GM19395 (cell line): ENCODE measurements around the gene IL1RN.

ENCODE experiments used
- ATAC-seq: cut with Tn5 transposase; IDR thresholded peaks from one replicate; pipeline ENCODE4 v1.9.1; 2021; ENCODE audit warnings: mild to moderate bottlenecking, moderate library complexity; ENCODE audit not compliant: unreplicated experiment

Gene IL1RN

DNA sequence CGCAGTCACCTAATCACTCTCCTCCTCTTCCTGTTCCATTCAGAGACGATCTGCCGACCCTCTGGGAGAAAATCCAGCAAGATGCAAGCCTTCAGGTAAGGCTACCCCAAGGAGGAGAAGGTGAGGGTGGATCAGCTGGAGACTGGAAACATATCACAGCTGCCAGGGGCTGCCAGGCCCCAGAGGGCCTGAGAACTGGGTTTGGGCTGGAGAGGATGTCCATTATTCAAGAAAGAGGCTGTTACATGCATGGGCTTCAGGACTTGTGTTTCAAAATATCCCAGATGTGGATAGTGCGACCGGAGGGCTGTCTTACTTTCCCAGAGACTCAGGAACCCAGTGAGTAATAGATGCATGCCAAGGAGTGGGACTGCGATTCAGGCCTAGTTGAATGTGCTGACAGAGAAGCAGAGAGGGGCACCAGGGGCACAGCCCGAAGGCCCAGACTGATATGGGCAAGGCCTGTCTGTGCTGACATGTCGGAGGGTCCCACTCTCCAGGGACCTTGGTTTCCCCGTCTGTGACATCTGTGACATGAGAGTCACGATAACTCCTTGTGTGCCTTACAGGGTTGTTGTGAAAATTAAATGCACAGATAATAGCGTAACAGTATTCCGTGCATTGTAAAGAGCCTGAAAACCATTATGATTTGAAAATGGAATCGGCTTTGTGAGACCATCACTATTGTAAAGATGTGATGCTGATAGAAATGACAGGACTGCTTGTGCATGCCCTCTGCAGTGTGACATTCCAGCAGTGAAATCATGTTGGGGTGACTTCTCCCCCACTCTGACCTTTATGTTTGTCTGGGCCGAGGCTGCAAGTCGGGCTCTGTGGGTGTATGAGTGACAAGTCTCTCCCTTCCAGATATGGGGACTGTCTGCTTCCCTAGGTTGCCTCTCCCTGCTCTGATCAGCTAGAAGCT, 510 bp downstream of the IL1RN start:
- ATAC-seq = no peak

DNA sequence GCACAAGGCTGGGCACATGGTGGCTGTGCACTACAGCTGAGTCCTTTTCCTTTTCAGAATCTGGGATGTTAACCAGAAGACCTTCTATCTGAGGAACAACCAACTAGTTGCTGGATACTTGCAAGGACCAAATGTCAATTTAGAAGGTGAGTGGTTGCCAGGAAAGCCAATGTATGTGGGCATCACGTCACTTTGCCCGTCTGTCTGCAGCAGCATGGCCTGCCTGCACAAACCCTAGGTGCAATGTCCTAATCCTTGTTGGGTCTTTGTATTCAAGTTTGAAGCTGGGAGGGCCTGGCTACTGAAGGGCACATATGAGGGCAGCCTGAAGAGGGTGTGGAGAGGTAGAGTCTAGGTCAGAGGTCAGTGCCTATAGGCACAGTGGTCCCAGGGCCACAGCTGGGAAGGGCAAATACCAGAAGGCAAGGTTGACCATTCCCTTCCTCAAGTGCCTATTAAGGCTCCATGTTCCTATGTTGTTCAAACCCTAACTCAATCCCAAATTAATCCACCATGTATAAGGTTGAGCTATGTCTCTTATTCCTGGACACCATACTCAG, 2.2 kb downstream of the IL1RN start:
- no peak for ATAC-seq

DNA sequence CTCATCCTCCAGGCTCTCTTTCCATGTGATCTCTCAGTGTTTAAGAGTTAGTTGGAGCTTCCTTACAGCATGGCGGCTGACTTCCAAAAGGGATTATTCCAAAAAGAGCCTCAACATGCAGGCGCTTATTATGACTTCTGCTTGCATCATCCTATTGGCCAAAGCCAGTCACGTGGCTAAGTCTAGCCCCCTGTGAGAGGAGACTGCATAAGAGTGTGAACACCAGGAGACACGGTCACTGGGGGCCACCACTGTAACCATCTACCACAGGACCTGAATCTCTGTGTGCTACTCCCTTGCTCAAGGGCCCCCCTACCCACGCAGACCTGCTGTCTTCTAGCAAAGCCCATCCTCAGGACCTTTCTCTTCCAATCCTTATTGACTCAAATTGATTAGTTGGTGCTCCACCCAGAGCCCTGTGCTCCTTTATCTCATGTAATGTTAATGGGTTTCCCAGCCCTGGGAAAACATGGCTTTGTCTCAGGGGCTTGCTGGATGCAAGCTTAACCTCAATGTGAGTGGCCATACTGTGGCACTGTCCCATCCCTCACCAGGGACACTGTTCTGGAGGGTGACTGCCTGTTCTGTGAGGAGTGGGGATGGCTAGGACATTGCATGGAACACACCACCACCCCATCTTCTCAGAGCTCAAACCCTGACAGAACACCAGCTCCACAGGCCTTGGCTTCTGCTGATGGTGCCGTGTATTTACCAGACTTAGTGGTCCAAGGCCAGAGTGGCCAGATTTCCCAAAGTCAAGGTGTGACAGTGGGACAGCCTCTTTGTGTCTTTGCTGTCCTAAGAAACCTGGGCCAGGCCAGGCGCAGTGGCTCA, 4.2 kb downstream of the IL1RN start:
- no peak for ATAC-seq

DNA sequence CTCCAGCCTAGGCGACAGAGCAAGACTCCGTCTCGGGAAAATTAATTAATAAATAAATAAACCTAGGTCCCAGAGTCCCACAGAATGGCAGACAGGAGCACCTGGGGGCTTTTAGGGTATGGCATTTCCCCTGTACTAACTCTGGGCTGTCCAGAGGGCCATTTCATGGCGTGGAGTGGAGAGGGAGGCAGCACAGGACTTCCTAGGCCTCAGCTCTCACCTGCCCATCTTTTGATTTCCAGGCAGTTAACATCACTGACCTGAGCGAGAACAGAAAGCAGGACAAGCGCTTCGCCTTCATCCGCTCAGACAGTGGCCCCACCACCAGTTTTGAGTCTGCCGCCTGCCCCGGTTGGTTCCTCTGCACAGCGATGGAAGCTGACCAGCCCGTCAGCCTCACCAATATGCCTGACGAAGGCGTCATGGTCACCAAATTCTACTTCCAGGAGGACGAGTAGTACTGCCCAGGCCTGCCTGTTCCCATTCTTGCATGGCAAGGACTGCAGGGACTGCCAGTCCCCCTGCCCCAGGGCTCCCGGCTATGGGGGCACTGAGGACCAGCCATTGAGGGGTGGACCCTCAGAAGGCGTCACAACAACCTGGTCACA, 5.1 kb downstream of the IL1RN start:
- no peak for ATAC-seq

DNA sequence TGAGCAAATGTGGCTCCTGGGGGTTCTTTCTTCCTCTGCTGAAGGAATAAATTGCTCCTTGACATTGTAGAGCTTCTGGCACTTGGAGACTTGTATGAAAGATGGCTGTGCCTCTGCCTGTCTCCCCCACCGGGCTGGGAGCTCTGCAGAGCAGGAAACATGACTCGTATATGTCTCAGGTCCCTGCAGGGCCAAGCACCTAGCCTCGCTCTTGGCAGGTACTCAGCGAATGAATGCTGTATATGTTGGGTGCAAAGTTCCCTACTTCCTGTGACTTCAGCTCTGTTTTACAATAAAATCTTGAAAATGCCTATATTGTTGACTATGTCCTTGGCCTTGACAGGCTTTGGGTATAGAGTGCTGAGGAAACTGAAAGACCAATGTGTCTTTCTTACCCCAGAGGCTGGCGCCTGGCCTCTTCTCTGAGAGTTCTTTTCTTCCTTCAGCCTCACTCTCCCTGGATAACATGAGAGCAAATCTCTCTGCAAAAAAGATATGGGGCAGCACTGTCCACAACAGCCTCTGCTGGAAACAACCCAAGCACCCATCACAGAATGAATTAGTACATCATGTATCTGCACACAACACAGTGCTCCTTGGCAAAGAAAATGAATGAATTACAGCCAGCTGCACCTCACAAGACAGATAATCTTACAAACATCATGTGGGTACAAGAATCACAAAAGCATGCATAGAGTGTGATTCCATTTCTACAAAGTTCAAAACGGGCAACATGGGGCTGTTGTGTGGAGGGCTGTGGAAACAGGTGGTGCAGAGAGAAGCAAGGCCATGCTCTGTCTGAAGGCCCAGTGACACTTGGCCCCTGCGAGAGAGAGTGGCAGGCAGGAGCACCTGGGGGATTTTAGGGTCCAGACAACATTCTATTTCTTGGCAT, 6.6 kb downstream of the IL1RN start:
- ATAC-seq = no peak

DNA sequence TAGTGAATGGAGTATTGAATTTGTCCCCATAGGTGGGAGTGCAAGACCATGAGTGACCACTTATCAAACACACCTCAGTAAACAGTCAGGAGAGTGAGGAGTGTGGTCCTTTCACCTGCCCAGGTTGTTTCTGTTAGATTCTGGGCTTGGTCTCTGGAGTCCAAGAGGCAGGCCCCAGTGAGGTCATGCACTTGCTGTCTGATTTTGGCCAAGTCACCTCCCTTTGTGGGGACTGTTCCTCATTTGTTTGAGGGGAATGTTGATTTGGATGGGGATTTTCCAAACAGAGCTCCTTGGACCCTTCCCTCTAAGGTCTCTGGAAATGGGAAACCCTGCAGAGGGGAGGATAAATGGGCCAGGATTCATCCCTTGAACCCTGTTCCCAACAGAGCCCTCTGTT, 7.3 kb downstream of the IL1RN start:
- no peak for ATAC-seq

DNA sequence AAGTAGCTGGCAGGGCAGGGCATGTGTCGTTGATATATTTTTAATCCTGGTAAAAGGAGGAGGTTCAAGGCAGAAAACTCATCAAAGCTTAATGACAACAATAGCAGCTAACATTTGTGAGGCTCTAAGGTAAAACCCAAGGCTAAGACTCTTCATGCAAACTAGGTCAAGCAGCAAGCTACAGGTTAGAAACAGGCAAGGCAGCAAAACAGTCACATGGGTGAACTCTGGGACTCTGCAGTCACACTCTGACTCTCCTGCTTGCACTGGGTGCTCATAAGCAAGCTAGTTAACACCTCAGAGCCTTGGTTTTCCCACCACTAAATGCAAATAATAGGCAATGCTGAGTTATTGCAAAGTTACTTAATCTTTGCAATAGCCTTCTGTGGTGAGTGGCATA, 7.9 kb downstream of the IL1RN start:
- ATAC-seq = no peak

DNA sequence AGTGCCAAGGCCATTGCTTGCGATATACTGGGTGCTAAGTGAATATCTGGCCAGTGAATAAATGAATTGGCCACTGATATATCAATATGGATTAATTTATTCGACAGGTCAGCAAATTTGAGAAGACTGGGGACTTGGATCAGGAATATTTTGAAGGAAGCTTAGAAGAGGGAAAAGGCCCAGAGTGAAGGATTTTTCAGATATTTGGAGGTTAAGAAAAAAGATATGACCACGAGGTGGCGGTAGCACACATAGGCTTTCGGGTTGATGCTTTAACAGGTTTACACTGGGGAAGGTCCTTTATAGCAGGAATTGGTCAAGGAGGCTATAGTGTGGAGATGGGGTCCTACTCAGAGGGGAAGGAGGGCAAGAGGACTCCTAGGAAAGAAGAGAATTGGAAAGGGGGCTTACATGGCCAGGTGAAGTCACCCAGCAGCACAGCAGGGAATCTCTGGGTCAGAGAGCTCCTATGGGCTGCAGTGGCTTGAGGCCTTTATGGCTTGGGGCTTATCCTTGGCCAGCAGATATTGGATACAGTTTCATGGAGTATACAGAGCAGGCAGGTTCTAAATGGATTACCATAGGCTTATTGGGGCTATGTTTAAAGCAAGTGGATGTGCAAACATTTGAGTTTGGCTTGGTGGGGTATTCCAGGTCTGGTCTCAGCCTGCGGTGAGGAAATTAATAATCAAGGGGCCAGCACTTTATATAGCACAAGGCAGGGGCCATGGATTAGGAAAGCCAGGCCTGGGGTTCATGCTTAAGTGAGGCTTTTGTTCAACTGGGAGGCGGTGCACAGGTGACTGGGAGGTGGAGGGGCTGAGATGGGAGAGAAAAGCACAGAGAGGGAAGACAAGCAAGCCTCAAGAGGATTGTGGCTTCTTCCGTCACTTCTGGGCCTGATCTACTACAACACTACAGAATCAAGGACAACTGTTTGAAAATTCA, 9.7 kb downstream of the IL1RN start:
- no peak for ATAC-seq

DNA sequence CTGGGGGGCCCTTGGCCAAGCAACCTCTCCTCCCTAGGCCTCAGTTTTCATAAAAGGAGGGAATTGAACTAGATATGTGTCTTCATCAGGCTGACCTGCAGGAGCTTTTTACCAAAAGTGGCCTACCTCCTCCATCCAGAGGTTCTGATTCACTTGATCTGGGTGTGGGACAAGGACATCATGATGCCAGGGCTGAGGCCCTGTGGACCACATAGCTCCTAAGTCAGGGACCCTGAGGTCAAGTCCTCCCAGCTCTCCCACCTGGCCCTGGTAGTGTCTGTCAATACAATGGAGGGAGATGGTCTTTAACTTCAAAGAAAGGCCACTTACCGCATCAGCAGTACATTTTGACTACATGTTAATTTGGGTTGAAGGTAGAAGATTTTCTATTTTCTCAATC, 10.4 kb downstream of the IL1RN start:
- no peak for ATAC-seq

DNA sequence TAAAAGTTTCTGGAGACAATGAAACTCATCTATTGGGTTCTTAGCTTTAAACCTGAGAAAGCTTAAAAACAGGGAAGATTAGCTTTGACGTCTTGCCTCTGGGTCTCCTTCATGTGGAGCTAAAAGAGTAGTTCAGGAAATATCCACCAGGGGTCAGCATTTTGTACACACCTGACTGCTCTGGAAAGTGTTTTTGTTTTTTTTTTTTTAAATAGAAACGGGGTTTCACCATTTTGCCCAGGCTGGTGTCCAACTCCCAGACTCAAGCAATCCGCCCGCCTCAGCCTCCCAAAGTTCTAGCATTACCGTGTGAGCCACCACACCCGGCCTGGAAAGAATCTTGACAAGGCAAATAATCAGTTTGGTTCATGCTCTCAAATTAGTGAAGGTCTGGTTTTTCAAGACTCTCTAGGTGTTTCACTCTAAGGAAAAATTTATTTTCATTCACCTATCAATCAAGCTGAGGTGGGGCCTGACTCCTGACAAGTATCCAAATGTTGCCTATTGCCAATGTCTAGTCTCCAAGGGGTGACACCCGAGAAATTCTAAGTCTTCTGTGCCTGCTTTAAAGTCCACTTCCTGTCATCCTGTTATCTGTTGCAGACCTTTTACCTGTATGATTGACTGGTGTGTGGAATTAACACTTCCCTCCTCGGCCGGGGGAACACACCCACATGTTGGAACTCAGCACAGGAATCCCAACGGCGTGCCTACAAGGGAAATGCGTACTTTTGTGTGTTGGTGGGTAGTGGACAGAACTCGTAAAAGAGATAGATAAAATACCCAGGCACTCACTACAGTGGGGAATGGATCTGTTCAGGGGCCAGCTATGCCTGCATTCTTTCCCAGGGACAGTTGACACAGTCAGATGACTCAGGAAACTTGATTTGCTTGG, 11.3 kb downstream of the IL1RN start:
- ATAC-seq = peak; percentile 71

DNA sequence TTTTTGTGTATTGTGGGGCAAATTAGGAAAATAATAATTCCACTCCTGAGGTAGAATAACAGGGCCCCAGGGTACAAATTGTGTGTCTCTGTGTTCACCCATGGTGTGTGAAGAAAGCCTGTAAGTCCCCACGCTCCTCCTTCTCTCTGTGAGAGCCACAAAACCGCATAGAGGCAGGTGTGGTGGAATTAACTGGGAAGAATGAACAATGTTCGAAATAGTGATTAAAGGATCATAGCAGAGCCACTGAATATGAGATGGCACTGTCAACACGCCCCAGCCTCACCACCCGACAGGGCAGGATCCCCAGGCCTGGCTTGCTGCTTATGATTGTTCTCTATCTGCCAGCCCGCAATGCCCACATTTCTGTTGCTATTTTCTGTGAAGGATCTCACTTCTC, 14.1 kb downstream of the IL1RN start:
- ATAC-seq = no peak

DNA sequence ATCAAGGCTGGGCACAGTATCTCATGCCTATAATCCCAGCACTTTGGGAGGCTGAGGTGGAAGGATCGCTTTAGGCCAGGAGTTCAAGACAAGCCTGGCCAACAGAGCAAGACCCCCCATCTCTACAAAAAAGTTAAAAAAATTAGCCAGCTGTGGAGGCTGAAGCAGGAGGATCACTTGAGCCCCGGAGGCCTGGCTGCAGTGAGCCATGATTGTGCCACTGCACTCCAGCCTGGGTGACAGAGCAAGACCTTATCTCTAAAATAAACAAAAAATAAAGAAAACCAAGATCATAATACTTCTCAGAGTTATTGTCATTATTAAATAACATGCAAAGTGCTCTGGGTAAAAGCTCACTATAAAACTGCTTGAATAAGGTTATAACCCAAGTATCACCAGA, 14.9 kb downstream of the IL1RN start:
- ATAC-seq = no peak

DNA sequence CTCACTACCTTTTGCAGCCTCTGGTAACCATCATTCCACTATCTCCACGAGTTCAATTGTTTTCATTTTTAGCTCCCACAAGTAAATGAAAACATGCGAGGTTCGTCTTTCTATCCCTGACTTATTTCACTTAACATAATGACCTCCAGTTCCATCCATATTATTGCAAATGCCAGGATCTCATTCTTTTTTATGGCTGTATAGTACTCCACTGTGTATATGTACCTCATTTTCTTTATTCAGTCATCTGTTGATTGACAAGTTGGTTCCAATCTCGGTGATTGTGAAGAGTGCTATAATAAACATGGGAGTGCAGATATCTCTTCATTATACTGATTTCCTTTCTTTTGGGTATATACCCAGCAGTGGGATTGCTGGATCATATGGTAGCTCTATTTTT, 16.9 kb downstream of the IL1RN start:
- no peak for ATAC-seq

DNA sequence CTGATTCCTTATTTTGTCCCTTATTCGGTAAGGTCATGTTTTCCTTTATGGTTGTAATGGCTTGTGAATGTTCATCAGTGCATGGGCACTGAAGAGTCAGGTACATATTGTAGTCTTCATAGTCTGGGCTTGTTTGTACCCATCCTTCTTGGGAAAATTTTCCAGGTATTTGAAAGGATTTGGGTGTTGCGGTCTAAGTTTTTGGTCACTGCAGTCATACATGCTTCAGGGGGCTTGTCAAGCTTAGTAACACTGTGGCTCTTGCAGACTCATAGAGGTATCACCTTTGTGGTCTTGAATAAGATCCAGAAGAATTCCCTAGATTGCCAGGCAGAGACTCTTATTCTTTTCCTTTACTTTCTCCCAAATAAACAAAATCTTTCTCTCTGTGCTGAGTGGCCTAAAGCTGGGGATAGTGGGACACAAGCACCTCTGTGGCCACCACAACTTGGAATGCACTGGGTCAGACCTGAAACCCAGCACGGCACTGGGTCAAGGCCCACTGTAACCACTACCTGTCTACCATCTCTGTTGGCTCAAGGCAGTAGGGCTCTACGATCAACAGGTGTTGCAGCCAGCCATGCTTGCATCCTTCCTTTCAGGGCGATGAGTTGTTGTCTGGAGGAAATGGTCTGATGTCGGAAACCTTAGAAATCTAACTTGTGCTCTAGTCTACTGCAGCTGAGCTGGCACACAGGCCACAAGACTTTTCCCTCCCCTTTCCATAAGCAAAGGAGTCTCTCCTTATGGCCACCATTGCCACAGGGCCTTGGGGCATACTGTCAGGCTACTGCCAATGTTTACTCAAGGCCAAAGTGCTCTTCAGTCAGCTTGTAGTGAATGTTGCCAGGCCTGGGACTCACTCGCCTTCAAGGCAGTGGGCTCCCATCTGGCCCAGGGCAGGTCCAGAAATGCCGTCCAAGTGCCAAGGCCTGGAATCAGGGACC, 21.5 kb downstream of the IL1RN start:
- no peak for ATAC-seq

DNA sequence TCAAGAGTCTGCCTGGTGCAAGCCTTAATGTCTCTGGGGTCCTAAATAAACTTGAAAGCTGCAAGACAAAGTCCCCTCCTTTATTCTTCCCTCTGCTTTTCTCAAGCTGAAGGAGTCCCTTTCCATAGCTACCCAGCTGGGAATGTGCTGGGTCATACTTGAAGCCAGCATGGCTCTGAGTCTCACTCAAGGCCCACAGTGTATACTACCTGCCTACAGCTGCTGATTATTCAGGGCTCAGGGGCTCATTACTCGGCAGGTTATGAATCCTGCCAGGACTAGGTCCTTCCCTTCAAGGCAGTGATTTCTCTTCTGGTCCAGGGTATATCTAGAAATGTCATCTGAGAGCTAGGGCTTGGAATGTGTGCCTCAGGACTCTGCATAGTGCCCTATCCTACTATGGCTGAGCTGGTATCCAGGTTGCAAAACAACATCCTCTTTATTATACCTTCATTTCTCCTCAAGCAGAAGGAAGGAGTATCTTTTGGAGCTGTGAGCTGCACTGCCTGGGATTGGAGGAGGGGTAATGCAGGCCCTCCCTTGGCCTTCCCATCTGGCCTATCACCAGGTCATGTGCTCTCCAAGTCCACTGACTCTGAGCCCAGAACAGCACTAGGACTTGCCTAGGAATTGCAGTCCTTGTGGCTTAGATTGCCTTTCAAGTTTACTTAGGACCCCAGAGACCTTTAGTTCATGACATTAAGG, 22.3 kb downstream of the IL1RN start:
- no peak for ATAC-seq

DNA sequence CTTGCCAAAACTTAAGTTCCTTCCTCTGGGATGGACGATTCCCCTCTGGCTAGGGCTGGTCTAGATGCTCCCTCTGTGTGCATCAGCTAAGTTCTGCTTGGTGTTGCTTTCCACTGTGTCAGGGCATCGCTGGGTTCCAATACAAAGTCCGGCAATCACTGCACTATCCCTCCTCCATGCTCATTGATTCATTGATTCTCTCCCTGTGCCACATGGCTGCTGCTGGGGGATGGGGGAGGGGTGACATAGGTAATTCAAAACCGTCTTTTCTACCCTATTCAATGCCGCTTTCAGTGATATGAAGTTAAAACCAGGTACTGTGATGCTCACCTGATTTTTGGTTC, 22.8 kb downstream of the IL1RN start:
- ATAC-seq = no peak

DNA sequence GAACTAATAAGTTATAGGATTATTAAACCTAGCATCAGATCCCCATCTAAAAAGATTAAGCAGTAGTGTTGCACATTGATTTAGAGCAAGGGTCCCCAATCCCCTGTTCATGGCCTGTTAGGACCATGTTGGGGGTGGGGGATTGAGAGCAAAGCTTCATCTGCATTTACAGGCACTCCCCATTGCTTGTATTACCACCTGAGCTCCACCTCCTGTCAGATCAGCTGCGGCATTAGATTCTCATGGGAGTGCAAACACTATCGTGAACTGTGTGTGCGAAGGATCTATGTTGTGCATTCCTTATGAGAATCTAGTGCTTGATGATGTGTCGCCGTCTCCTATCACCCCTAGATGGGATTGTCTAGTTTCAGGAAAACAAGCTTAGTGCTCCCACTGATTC, 27.9 kb downstream of the IL1RN start:
- ATAC-seq = no peak
